Ectodermal cell (in vitro differentiated cells): ENCODE measurements around the gene SORCS2.

Experiments used
- H3K27ac ChIP-seq: 2 replicates; pipeline ENCODE4 v1.7.0; 2013; ENCODE audit warnings: mild to moderate bottlenecking, low read depth, low read length; ENCODE audit not compliant: insufficient read depth, poor library complexity, severe bottlenecking
- H3K27me3 ChIP-seq: 2 replicates; pipeline ENCODE4 v1.7.0; 2013; ENCODE audit warnings: mild to moderate bottlenecking, low read length; ENCODE audit not compliant: insufficient read depth, control insufficient read depth, poor library complexity, severe bottlenecking
- H3K36me3 ChIP-seq: one replicate; pipeline ENCODE4 v1.7.0; 2013; ENCODE audit warnings: low read length; ENCODE audit not compliant: control insufficient read depth, insufficient read depth
- H3K4me1 ChIP-seq: one replicate; pipeline ENCODE4 v1.7.0; 2013; ENCODE audit warnings: low read length; ENCODE audit not compliant: control insufficient read depth, insufficient read depth
- H3K4me3 ChIP-seq: 2 replicates; pipeline ENCODE4 v1.7.0; 2013; ENCODE audit warnings: low read depth, low read length, control low read depth; ENCODE audit not compliant: insufficient read depth
- H3K9me3 ChIP-seq: 2 replicates; pipeline ENCODE4 v1.7.0; 2013; ENCODE audit warnings: mild to moderate bottlenecking, low read length, moderate library complexity; ENCODE audit not compliant: control insufficient read depth
- WGBS, 2 experiments: methylation state at CpG; one replicate each; pipeline ENCODE4 v1.1.7; 2013; ENCODE audit warnings: missing lambda C conversion rate in 2 of 2; 5-methylcytosine and 5-hydroxymethylcytosine counted together

SORCS2 gene

GRCh38 chr4:7368296-7368695 is 176.0 kb downstream of the SORCS2 start:
- peaks cover 9% of the 10 kb centered on the region for H3K4me1 ChIP-seq
- no peak overlapping the region for H3K4me3 ChIP-seq
- H3K27ac ChIP-seq, result no peak overlapping the region
- H3K36me3 ChIP-seq, result no peaks in the 10 kb centered on the region
- H3K27me3 ChIP-seq, result no peaks in the 10 kb centered on the region
- 94% methylated on average over 7 of the region's 7 CpGs for WGBS, 2 experiments
- no peaks in the 10 kb centered on the region for H3K9me3 ChIP-seq

GRCh38 chr4:7369511-7369910 is 177.2 kb downstream of the SORCS2 start:
- H3K27ac ChIP-seq, result no peak overlapping the region
- no peaks in the 10 kb centered on the region for H3K27me3 ChIP-seq
- 91 to 93% methylated on average over 13 of the region's 13 CpGs for WGBS, 2 experiments
- no peaks in the 10 kb centered on the region for H3K9me3 ChIP-seq
- no peak overlapping the region for H3K4me3 ChIP-seq
- H3K36me3 ChIP-seq, result no peaks in the 10 kb centered on the region
- H3K4me1 ChIP-seq, result peaks cover 9% of the 10 kb centered on the region

GRCh38 chr4:7370038-7370437 is 177.7 kb downstream of the SORCS2 start:
- Histone ChIP-seq H3K36me3 (no peaks in the 10 kb centered on the region), H3K4me3 (no peak overlapping the region), H3K4me1 (peaks cover 9% of the 10 kb centered on the region), H3K9me3 (no peaks in the 10 kb centered on the region), H3K27ac (no peak overlapping the region), H3K27me3 (no peaks in the 10 kb centered on the region)
- 85 to 88% methylated on average over 7 of the region's 7 CpGs for WGBS, 2 experiments

GRCh38 chr4:7371210-7371941 is 179.0 kb downstream of the SORCS2 start:
- Histone ChIP-seq H3K36me3 (no peaks in the 10 kb centered on the region), H3K9me3 (no peaks in the 10 kb centered on the region), H3K27me3 (no peaks in the 10 kb centered on the region), H3K4me1 (peaks cover 4% of the 10 kb centered on the region), H3K27ac (no peak overlapping the region), H3K4me3 (no peak overlapping the region)
- 91 to 93% methylated on average over 31 of the region's 31 CpGs for WGBS, 2 experiments

GRCh38 chr4:7372673-7373072 is 180.3 kb downstream of the SORCS2 start:
- 92 to 96% methylated on average over 13 of the region's 13 CpGs for WGBS, 2 experiments
- no peak overlapping the region for H3K27ac ChIP-seq
- H3K27me3 ChIP-seq, result no peaks in the 10 kb centered on the region
- H3K9me3 ChIP-seq, result no peaks in the 10 kb centered on the region
- no peak overlapping the region for H3K4me3 ChIP-seq
- H3K4me1 ChIP-seq, result no peaks in the 10 kb centered on the region
- H3K36me3 ChIP-seq, result no peaks in the 10 kb centered on the region

GRCh38 chr4:7374571-7374970 is 182.2 kb downstream of the SORCS2 start:
- Histone ChIP-seq H3K4me1 (no peaks in the 10 kb centered on the region), H3K9me3 (no peaks in the 10 kb centered on the region), H3K27ac (no peak overlapping the region), H3K36me3 (no peaks in the 10 kb centered on the region), H3K4me3 (no peak overlapping the region), H3K27me3 (no peaks in the 10 kb centered on the region)
- WGBS, 2 experiments, result 93 to 95% methylated on average over 10 of the region's 10 CpGs

GRCh38 chr4:7375427-7375826 is 183.1 kb downstream of the SORCS2 start:
- Histone ChIP-seq H3K27ac (no peak overlapping the region), H3K27me3 (no peaks in the 10 kb centered on the region), H3K9me3 (no peaks in the 10 kb centered on the region), H3K4me1 (no peaks in the 10 kb centered on the region), H3K36me3 (no peaks in the 10 kb centered on the region), H3K4me3 (no peak overlapping the region)
- 84 to 86% methylated on average over 9 of the region's 9 CpGs for WGBS, 2 experiments

- no peak overlapping the region for H3K4me3 ChIP-seq
- H3K27me3 ChIP-seq, result no peaks in the 10 kb centered on the region
- no peaks in the 10 kb centered on the region for H3K4me1 ChIP-seq
- WGBS, 2 experiments, result 81 to 82% methylated on average over 15 of the region's 15 CpGs
- H3K27ac ChIP-seq, result no peak overlapping the region
- no peaks in the 10 kb centered on the region for H3K36me3 ChIP-seq
- no peaks in the 10 kb centered on the region for H3K9me3 ChIP-seq
These were observed 185.0 kb downstream of the SORCS2 start for GRCh38 chr4:7377223-7377865.

GRCh38 chr4:7379186-7379585 is 186.8 kb downstream of the SORCS2 start:
- Histone ChIP-seq H3K36me3 (no peaks in the 10 kb centered on the region), H3K4me1 (no peaks in the 10 kb centered on the region), H3K27ac (no peak overlapping the region), H3K27me3 (no peaks in the 10 kb centered on the region), H3K9me3 (no peaks in the 10 kb centered on the region), H3K4me3 (no peak overlapping the region)
- 92 to 94% methylated on average over 8 to 9 of the region's 9 CpGs for WGBS, 2 experiments

- Histone ChIP-seq H3K36me3 (no peaks in the 10 kb centered on the region), H3K4me1 (no peaks in the 10 kb centered on the region), H3K9me3 (no peaks in the 10 kb centered on the region), H3K27me3 (no peaks in the 10 kb centered on the region), H3K4me3 (no peak overlapping the region), H3K27ac (no peak overlapping the region)
- WGBS, 2 experiments, result 93 to 94% methylated on average over 6 of the region's 6 CpGs
These were observed 187.4 kb downstream of the SORCS2 start for GRCh38 chr4:7379719-7380118.
